Measurements from ENCODE around the gene TBX1. TPM values are rescaled to one million over a fixed set of nuclear protein-coding genes. Genes with fewer than 3 reads are reported as not detected.

The TBX1 gene
- total RNA-seq, 1 experiment from 2014 or later: 3.9 TPM

GRCh38 chr22:19742160-19743066 lies 18.2 kb upstream of the TBX1 start (continued):
- no peak for TF ChIP-seq EZH2 (IDR thresholded peaks at IDR 0.05)
- no peak for TF ChIP-seq JUND (IDR thresholded peaks at IDR 0.05)

- no TSS peak for BruUV-seq (replicated peaks)
- RAD21 ChIA-PET (ENCODE audit: low non-redundant PET in 1 of 2, low total read pairs in 2 of 2, uncharacterized antibody in 2 of 2, unreplicated experiment in 2 of 2): no interaction called here
- H3K4me2 ChIP-seq (ENCODE audit: low read length): no peak overlapping the region
- POLR2A ChIA-PET: no interaction called here
- no peaks in the 10 kb centered on the region for H4K20me1 ChIP-seq (ENCODE audit: insufficient read depth)
- intact Hi-C loops (cut with micrococcal nuclease): no loop called here
- H3K9me3 ChIP-seq (ENCODE audit: control insufficient read depth in 1 of 2, insufficient read depth in 1 of 2, low read depth in 1 of 2, low read length in 2 of 2): no peaks in the 10 kb centered on the region
- no peak for DNase-seq (ENCODE audit: low read depth, low spot score)
- CTCF ChIA-PET: interaction anchor here (1.0 to 3.5 kb wide), 2 partner anchors 12 to 167 kb away, joined by 3 to 14 read pairs; no protein-coding TSS in a partner anchor
- H3K79me2 ChIP-seq (ENCODE audit: insufficient read depth, low read length): no peaks in the 10 kb centered on the region
- no peaks in the 10 kb centered on the region for H3K36me3 ChIP-seq (ENCODE audit: control insufficient read depth in 1 of 2, insufficient read depth in 2 of 2, low read length in 2 of 2)
- no peaks in the 10 kb centered on the region for H3K4me1 ChIP-seq (ENCODE audit: control insufficient read depth in 1 of 2, insufficient read depth in 2 of 2, low read length in 2 of 2)
- H3K9ac ChIP-seq (ENCODE audit: low read length): no peak overlapping the region
- H3K27me3 ChIP-seq (ENCODE audit: insufficient read depth, low read length): no peaks in the 10 kb centered on the region
- no peak for TF ChIP-seq POLR2AphosphoS5 (IDR thresholded peaks at IDR 0.05; ENCODE audit: low read depth, low read length)
- no peak for TF ChIP-seq MAX (IDR thresholded peaks at IDR 0.05)
- no peak for ATAC-seq
- H2AFZ ChIP-seq (ENCODE audit: low read depth, low read length, poor library complexity, severe bottlenecking): no peak overlapping the region
- H3K4me3 ChIP-seq (replicated peaks in 1 of 2; ENCODE audit: low read depth in 1 of 2, low read length in 2 of 2): no peak overlapping the region
- no peaks in the 10 kb centered on the region for H3K9me2 ChIP-seq (ENCODE audit: insufficient read depth)
- no peak overlapping the region for H3K27ac ChIP-seq (ENCODE audit: low read depth, low read length)
Measured at GRCh38 chr22:19743081-19743480, 17.5 kb upstream of the TBX1 start.

- Histone ChIP-seq H3K36me3 (ENCODE audit: control insufficient read depth in 1 of 2, insufficient read depth in 2 of 2, low read length in 2 of 2) (no peaks in the 10 kb centered on the region), H2AFZ (ENCODE audit: low read depth, low read length, poor library complexity, severe bottlenecking) (no peak overlapping the region), H3K27me3 (ENCODE audit: insufficient read depth, low read length) (no peaks in the 10 kb centered on the region), H3K4me2 (ENCODE audit: low read length) (no peak overlapping the region), H3K9me3 (ENCODE audit: control insufficient read depth in 1 of 2, insufficient read depth in 1 of 2, low read depth in 1 of 2, low read length in 2 of 2) (no peaks in the 10 kb centered on the region), H3K9ac (ENCODE audit: low read length) (no peak overlapping the region), H3K4me3 (replicated peaks in 1 of 2; ENCODE audit: low read depth in 1 of 2, low read length in 2 of 2) (no peak overlapping the region), H3K4me1 (ENCODE audit: control insufficient read depth in 1 of 2, insufficient read depth in 2 of 2, low read length in 2 of 2) (no peaks in the 10 kb centered on the region), H3K79me2 (ENCODE audit: insufficient read depth, low read length) (no peaks in the 10 kb centered on the region), H3K27ac (ENCODE audit: low read depth, low read length) (no peak overlapping the region), H4K20me1 (ENCODE audit: insufficient read depth) (no peaks in the 10 kb centered on the region), H3K9me2 (ENCODE audit: insufficient read depth) (no peaks in the 10 kb centered on the region)
- no peak for ATAC-seq
- TF ChIP-seq FOSL1 (IDR thresholded peaks at IDR 0.05; ENCODE audit: low read depth) (no peak), SP1 (IDR thresholded peaks at IDR 0.05; ENCODE audit: low read depth) (no peak), ZBTB33 (IDR thresholded peaks at IDR 0.05; ENCODE audit: extremely low read depth, insufficient replicate concordance, low read length) (no peak), TCF7L2 (IDR thresholded peaks at IDR 0.05; ENCODE audit: borderline replicate concordance, extremely low read depth, insufficient read depth, insufficient read length) (no peak), EZH2phosphoT487 (IDR thresholded peaks at IDR 0.05; ENCODE audit: borderline replicate concordance) (no peak), CBX3 (IDR thresholded peaks at IDR 0.05; ENCODE audit: low read depth) (no peak), MAX (IDR thresholded peaks at IDR 0.05) (no peak), ATF3 (IDR thresholded peaks at IDR 0.05) (no peak)
- POLR2A ChIA-PET: no interaction called here
- RAD21 ChIA-PET (ENCODE audit: low non-redundant PET in 1 of 2, low total read pairs in 2 of 2, uncharacterized antibody in 2 of 2, unreplicated experiment in 2 of 2): no interaction called here
- BruUV-seq (replicated peaks): no TSS peak
- DNase-seq (ENCODE audit: low read depth, low spot score): no peak
- CTCF ChIA-PET: no interaction called here
- intact Hi-C loops (cut with micrococcal nuclease): no loop called here
Measured at GRCh38 chr22:19743651-19744050, 16.9 kb upstream of the TBX1 start.

Data from HCT116 (cell line).